LNCAP (cell line): ENCODE measurements around the gene TSKU.

ENCODE experiments used
- CTCF ChIP-seq: fragments of 450-650 bp; IDR thresholded peaks from 2 replicates; pipeline ENCODE4 v1.5.1; 2017; ENCODE audit warnings: mild to moderate bottlenecking

Gene TSKU

GRCh38 chr11:76798671-76799065 lies 15.5 kb downstream of the TSKU start:
- TF ChIP-seq CTCF = no peak

DNA sequence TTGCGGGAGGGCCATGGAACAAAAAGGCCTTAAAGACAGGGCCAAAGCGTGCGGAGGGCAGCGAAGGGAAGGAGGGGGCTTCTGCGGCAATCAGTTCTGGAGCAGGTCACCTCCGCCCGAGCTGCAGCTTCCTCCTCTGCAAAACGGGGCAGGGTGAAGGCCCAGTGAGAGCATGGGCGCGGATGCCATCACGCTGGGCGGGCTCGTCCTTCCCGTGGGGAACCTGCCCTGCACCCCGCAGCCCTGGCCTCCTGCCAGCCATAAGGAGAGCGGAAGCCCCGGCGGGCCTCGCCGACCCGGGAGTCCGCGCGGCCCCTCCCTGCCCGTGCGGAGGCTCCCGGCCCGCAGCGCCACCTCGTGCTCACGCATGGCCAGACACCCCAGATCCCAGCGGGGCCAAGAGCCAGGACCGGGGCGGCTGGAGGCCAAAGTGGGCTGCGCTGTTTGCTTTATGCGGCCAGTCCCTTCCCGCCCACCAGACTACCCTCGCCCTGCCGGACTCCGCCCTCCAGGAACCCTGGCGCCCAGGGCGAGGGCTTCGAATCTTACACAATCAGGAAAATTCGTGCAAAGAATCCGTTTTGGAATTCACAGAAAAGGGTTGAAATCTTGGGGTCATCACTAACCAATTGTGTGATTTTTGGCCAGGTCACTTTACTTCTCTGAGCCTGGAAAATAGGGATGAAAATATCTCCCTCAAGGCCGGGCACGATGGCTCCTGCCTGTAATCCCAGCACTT lies 16.1 kb downstream of the TSKU start:
- no peak for TF ChIP-seq CTCF

DNA sequence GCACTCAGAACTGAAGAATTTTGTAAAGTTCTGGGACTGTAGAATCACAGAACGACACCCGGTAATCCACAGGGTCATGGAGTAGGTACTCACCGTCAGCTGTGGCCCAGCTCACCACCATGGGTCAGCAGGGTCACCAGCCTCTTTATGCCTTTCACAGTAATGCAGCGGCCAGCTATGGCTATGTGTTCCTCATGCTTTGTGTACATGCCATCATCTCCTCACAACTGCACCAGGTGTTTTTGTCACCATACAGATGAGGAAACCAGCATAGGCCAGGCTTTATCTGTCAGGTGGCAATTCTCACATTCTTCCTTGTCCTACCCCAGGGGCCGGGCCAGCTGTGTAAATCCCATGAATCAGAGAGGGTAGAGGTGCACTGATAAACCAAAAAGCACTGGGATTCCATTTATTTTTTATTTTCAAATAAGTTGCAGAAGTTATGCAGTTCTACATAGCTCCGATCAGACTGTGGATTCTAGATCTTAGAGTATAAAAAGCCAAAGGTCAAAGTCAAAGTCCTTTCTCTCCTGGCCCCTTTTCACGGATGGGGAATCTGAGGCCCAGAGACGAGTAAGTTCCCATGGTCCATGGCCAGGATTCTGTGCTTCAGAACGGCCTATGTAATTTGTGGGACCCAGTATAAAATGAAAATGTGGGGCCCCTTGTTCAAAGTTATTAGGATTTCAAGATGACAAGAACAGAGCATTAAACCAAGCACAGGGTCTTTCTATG lies 17.5 kb downstream of the TSKU start:
- TF ChIP-seq CTCF = no peak

DNA sequence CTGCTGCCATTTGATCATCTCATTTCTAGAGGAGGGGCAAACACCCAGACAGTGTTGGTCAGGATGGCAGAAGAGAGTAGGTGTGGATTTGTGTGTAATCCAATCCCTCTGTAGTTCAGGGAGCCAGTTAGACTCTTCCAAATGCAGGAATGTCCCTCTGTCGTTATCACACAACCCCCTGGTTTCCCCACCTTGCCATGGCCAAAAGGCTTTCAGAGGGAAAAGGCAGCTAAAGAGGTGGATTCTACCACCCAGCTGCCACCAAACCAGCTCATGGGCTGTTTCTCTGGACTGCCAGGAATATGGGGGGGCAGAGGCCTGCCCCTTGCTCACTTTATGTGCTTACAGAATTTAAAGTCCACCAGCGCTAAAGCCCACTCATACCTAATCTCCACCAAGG lies 18.1 kb downstream of the TSKU start:
- no peak for TF ChIP-seq CTCF

- no peak for TF ChIP-seq CTCF
Measured at GRCh38 chr11:76801736-76802135, 18.6 kb downstream of the TSKU start.

DNA sequence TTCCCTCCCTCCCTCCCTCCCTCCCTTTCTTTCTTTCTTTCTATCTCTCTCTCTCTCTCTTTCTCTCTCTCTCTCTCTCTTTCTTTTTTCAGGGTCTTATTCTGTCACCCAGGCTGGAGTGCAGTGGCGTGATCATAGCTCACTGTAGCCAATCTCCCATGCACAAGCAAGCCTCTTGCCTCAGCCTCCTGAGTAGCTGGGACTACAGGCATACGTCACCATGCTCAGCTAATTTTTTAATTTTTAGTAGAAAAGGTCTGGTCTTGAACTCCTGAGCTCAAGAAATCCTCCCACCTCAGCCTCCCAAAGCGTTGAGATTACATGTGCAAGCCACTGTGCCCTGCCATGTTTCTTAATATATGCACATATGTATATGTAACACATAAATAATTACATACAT lies 19.0 kb downstream of the TSKU start:
- TF ChIP-seq CTCF = no peak

GRCh38 chr11:76802621-76803020 lies 19.5 kb downstream of the TSKU start:
- TF ChIP-seq CTCF = no peak
